ENCODE data around the gene CCDC40. TPM values are rescaled to one million over a fixed set of nuclear protein-coding genes. Genes with fewer than 3 reads are reported as not detected.

Gene CCDC40
- total and polyA plus RNA-seq, 2 donors (not counting 1 experiment from before 2014, with no cell fraction given), result 0.63 to 3.2 TPM

DNA sequence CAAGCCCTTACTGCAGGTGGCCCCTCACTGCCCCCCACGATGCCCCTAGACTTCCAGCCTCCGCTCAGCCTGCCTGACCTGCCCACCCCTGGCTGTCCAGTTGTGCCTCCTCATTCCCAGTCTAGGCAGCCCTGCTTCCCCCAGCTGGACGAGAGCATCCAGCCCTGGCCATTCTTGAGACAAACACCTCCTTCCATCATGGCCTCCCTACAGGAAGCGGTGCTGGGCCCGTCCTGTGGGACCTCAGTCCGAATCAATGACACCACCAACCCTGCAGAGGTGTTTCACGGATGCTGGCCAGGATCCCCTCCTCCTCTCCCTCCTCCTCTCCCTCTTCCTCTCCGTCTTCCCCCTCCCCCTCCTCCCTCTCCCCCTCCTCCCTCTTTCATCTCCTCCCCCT lies 28.3 kb downstream of the CCDC40 start:
- H3K4me2 ChIP-seq (replicated peaks; ENCODE audit: low read depth, low read length, poor library complexity, severe bottlenecking), result no peak overlapping the region
- no peaks in the 10 kb centered on the region for H3K27me3 ChIP-seq (replicated peaks in 1 of 4; ENCODE audit: control extremely low read depth in 1 of 4, control insufficient read depth in 3 of 4, insufficient read depth in 4 of 4, low read length in 3 of 4)
- Mint-ChIP-seq H3K27me3 (peaks cover 11% of the 10 kb centered on the region), H3K4me1 (no peaks in the 10 kb centered on the region), H3K9me3 (ENCODE audit: insufficient read depth) (no peaks in the 10 kb centered on the region), H3K27ac (no peak overlapping the region), H3K4me3 (no peak overlapping the region)
- CTCF ChIA-PET, result no interaction called here
- no peak overlapping the region for H3K9ac ChIP-seq (ENCODE audit: low read length)
- H2AFZ ChIP-seq (ENCODE audit: insufficient read depth, low read depth, low read length, poor library complexity, severe bottlenecking), result no peak overlapping the region
- DNase-seq (no peak), ATAC-seq (ENCODE audit: low read depth) (no peak)
- intact Hi-C loops (cut with micrococcal nuclease), result no loop called here
- no peaks in the 10 kb centered on the region for H3K79me2 ChIP-seq (ENCODE audit: control insufficient read depth, insufficient read depth, low read length)
- H3K27ac ChIP-seq (ENCODE audit: low read length in 2 of 2), result no peak overlapping the region
- POLR2A ChIA-PET, result no interaction called here
- no peaks in the 10 kb centered on the region for H3K4me1 ChIP-seq (ENCODE audit: control insufficient read depth in 2 of 2, insufficient read depth in 2 of 2, low read length in 2 of 2)
- H3K9me3 ChIP-seq (ENCODE audit: control extremely low read depth in 1 of 3, control insufficient read depth in 2 of 3, insufficient read depth in 1 of 3, low read length in 2 of 3), result peaks cover 0 to 3% (median 0%) of the 10 kb centered on the region in 3 donors
- H3K4me3 ChIP-seq (ENCODE audit: control extremely low read depth in 1 of 5, extremely low read depth in 1 of 5, insufficient read depth in 1 of 5, low read depth in 2 of 5, low read length in 4 of 5), result no peak overlapping the region
- no peaks in the 10 kb centered on the region for H3K36me3 ChIP-seq (replicated peaks in 1 of 2; ENCODE audit: control extremely low read depth in 1 of 2, control insufficient read depth in 1 of 2, extremely low read depth in 1 of 2, insufficient read depth in 2 of 2, low read length in 1 of 2)
- WGBS (ENCODE audit: insufficient coverage), result 88% methylated on average over 8 of the region's 8 CpGs
- H4K20me1 ChIP-seq (ENCODE audit: control insufficient read depth, insufficient read depth, low read length, poor library complexity, severe bottlenecking), result no peaks in the 10 kb centered on the region
- no peak for TF ChIP-seq EZH2 (IDR thresholded peaks at IDR 0.05; ENCODE audit: borderline replicate concordance, insufficient read depth, low read depth, low read length, poor library complexity, severe bottlenecking)
- TF ChIP-seq, protein P1, sequence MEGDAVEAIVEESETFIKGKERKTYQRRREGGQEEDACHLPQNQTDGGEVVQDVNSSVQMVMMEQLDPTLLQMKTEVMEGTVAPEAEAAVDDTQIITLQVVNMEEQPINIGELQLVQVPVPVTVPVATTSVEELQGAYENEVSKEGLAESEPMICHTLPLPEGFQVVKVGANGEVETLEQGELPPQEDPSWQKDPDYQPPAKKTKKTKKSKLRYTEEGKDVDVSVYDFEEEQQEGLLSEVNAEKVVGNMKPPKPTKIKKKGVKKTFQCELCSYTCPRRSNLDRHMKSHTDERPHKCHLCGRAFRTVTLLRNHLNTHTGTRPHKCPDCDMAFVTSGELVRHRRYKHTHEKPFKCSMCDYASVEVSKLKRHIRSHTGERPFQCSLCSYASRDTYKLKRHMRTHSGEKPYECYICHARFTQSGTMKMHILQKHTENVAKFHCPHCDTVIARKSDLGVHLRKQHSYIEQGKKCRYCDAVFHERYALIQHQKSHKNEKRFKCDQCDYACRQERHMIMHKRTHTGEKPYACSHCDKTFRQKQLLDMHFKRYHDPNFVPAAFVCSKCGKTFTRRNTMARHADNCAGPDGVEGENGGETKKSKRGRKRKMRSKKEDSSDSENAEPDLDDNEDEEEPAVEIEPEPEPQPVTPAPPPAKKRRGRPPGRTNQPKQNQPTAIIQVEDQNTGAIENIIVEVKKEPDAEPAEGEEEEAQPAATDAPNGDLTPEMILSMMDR (IDR thresholded peaks at IDR 0.05), result no peak

DNA sequence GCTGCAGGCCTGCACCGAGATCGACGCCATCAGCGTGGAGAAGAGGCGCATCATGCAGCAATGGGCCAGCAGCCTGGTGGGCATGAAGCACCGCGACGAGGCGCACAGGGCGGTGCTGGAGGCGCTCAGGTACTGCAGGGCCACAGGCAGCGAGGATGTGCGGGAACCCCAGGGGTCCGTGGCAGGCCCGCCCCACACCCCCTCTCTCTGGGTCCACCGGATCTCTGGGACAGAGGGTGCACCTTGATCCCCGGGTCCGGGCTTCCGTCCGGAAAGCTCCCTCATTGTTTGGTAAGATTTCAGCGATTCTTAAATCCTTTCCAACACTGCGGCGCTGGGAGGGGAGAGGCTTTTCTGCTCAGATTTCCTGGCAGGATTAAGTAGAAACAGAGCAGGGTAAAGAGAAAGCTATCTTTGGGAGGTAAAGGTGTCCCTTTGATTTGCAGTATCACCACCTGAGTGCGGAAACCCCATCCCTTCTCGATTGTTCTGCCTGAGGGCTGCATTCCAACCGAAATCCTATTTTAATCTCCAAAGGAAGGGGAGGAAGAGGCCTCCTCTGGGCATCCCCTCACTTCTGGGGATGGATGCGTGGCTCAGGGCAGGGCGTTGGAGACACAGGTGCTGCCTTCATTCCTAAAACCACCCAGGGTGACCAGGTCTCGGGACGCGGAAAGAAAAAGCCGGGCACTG lies 29.2 kb downstream of the CCDC40 start:
- no peak for ATAC-seq (ENCODE audit: low read depth)
- no peak overlapping the region for H3K4me2 ChIP-seq (replicated peaks; ENCODE audit: low read depth, low read length, poor library complexity, severe bottlenecking)
- intact Hi-C loops (cut with micrococcal nuclease), result no loop called here
- H3K79me2 ChIP-seq (ENCODE audit: control insufficient read depth, insufficient read depth, low read length), result no peaks in the 10 kb centered on the region
- Mint-ChIP-seq H3K9me3 (ENCODE audit: insufficient read depth) (no peaks in the 10 kb centered on the region), H3K4me1 (no peaks in the 10 kb centered on the region), H3K27me3 (peaks cover 15% of the 10 kb centered on the region), H3K4me3 (no peak overlapping the region), H3K27ac (no peak overlapping the region)
- no peaks in the 10 kb centered on the region for H4K20me1 ChIP-seq (ENCODE audit: control insufficient read depth, insufficient read depth, low read length, poor library complexity, severe bottlenecking)
- H3K4me1 ChIP-seq (ENCODE audit: control insufficient read depth in 2 of 2, insufficient read depth in 2 of 2, low read length in 2 of 2), result no peaks in the 10 kb centered on the region
- H3K9me3 ChIP-seq (ENCODE audit: control extremely low read depth in 1 of 3, control insufficient read depth in 2 of 3, insufficient read depth in 1 of 3, low read length in 2 of 3), result peaks cover 0 to 3% (median 0%) of the 10 kb centered on the region in 3 donors
- 96% methylated on average over 28 of the region's 32 CpGs for WGBS (ENCODE audit: insufficient coverage)
- no peaks in the 10 kb centered on the region for H3K27me3 ChIP-seq (replicated peaks in 1 of 4; ENCODE audit: control extremely low read depth in 1 of 4, control insufficient read depth in 3 of 4, insufficient read depth in 4 of 4, low read length in 3 of 4)
- TF ChIP-seq EZH2 (IDR thresholded peaks at IDR 0.05; ENCODE audit: borderline replicate concordance, insufficient read depth, low read depth, low read length, poor library complexity, severe bottlenecking), result no peak
- TF ChIP-seq, protein P1 (IDR thresholded peaks at IDR 0.05), result no peak
- CTCF ChIA-PET, result no interaction called here
- no peaks in the 10 kb centered on the region for H3K36me3 ChIP-seq (replicated peaks in 1 of 2; ENCODE audit: control extremely low read depth in 1 of 2, control insufficient read depth in 1 of 2, extremely low read depth in 1 of 2, insufficient read depth in 2 of 2, low read length in 1 of 2)
- POLR2A ChIA-PET, result no interaction called here
- no peak overlapping the region for H3K9ac ChIP-seq (ENCODE audit: low read length)
- H3K27ac ChIP-seq (ENCODE audit: low read length in 2 of 2), result no peak overlapping the region
- no peak for DNase-seq
- no peak overlapping the region for H2AFZ ChIP-seq (ENCODE audit: insufficient read depth, low read depth, low read length, poor library complexity, severe bottlenecking)
- no peak overlapping the region for H3K4me3 ChIP-seq (ENCODE audit: control extremely low read depth in 1 of 5, extremely low read depth in 1 of 5, insufficient read depth in 1 of 5, low read depth in 2 of 5, low read length in 4 of 5)

All from B cell (primary cell).